A204.1 (cell line): ENCODE data around the gene ATP10D.

Experiments
- FAIRE-seq: peaks from 2 replicates; lab custom pipeline; 2012; peaks lifted over from hg19 to GRCh38; lab: Jason Lieb, UNC

Gene ATP10D

DNA sequence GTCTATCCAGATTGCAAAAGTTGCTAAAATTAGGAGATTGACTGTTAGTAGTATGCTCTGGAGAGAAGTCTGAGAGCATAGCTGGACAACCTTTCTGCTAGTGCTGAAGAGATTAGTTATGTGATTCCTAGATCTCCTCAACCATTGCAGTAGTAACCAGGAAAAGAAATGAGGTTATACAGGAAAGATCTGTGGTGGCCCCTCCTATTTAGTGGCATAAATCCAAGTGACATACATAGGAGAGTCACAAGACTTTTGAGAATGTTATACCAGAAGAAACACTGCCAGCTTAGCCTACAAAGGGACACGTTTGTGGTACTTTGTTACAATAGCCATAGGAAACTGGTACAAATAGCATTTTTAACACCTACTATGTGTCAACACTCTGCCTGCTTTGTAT, 105.2 kb downstream of the ATP10D start:
- FAIRE-seq, result no peak

DNA sequence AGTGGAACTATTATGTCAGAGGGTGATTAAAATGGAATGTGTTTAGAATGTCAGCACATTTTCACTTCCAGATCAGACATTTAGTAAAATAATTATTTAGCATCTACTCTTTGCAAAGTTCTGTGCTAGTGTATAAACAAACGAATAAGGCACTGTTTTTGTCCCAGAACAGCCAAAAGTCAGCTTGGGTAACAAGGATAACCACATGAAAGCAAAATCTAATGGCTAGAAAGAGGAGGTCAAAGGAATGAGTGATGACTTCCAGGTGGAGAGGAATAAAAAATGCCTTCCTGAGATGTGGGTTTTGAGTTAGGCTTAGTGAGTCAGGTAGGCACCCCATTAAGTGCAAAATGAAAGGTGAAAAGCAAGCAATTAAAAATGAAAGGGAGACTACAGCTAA, 112.6 kb downstream of the ATP10D start:
- no peak for FAIRE-seq

DNA sequence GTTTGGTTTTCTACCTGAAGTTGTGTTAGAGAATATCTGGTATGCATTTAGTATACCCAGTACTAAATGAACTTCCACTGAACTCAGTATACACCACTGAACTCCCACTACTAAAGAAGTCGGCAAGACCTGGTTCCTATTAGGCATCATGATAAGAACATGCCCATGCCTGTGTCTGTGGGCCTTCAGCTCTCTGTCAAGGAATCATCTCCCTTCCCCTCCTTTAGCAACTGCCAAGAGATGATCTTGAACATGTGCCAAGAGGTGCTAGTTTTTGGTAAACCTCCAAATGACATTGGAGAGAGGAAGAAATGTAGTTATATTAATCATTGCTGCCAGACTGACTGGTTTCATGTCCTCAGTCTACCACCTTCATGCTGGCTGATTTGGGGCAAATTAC, 113.2 kb downstream of the ATP10D start:
- no peak for FAIRE-seq

DNA sequence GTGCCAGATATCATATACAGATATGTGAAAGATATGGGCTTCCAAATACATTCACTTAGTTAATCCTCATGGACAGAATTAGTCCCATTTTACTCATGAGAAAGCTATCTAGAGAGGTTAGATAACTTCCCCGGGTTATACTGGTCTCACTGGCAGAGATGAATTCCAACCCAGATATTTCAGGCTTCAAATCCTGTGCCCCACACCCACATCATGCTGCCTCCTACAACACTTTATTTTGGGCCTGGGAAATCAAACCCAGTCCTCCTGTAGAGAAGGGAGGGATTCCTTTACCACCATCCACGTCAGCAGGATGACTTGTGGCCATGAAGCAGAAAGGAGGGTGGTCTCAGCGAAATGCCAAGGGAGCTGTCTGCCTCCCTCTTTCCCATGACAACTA, 113.8 kb downstream of the ATP10D start:
- FAIRE-seq, result no peak

DNA sequence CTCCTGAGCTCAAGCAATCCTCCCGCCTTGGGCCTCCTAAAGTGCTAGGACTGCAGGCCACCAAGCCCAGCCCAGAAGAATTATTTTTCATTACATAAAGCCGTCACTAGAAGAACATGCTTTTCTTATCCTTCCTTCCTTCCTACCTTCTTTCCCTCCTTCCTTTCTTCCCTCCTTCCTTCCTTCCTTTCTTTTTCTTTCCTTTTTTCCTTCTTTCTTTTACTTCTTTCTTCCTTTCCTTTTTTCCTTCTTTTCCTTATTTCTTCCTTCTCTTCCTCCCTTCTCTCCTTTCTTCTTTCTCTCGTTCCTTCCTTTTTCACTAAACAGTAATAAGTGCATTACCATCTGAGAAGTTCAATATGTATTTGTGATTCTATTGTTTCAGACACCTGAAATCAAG, 121.4 kb downstream of the ATP10D start:
- no peak for FAIRE-seq

DNA sequence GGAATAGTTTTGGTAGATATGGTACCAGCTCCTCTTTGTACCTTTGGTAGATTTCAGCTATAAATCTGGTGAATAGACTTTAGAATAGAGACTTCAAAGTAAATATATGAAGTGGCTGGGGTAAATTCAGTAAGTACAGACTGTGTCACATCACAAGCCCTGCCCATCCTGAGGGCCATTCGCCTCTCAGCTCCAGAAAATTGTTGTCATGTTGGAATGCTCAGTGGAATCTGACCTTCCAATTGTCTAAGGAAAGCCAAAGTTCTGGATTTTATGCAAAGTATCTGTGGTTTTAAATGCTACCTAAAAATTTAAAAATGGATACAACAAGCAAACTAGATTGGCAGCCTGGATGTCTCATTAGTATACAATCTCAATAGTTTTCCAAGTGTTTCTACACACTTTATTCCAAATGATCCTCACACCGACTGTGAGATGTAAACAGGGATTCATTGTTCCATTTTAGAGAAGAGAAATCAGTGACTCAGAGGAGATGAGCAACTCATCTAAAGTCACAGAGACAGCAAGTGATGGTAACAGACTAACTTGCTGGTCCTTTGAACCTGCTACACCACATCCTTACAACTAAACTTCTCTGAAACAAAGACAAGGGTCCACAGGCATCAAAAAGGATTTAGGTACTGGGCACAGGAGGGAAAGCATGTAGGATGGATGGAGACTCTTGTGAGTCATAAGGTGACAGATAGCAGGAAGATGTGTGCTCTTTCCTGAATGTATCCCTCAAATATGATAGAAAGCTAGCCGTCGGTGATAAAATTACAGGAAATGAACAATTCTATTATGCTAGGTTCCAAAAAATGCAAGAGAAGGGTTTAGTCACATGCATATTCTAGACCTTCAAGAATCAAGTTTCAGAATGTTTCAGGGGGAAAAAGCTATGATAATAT, 127.3 kb downstream of the ATP10D start:
- no peak for FAIRE-seq

DNA sequence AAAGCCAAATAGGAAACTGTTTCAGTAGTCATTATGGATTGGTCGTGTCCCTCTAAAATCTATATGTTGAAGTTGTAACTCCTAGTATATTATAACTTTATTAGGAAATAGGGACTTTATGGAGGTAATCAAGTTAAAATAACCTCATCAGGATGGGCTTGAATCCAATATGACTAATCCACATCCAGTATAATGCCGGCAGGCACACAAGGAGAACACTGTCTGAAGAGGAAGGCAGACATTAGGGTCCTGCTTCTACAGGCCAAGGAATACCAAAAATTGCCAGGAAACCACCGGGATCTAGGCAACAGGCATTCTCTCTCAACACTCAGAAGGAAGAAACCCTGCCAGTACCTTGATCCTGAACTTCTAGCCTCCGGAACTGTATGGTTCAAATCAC, 130.3 kb downstream of the ATP10D start:
- no peak for FAIRE-seq

DNA sequence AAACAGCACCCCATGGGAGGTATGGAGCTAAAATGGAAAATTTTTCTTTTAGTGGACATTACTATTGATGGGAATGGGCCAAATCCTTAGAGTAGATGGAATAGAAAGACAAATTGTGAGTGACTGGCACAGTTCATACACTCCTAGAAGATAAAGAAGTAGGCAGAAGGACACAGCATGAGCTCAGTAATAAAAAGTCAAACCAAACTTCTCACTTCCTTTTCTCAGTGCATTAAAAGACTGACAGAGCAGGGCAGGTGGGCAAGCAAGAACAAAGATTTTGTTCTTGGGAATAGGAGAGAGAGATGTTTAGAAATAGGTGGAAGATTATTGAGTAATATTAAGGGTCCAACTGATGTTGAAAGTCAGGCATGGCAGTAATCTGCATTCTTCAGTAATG, 132.5 kb downstream of the ATP10D start:
- no peak for FAIRE-seq

DNA sequence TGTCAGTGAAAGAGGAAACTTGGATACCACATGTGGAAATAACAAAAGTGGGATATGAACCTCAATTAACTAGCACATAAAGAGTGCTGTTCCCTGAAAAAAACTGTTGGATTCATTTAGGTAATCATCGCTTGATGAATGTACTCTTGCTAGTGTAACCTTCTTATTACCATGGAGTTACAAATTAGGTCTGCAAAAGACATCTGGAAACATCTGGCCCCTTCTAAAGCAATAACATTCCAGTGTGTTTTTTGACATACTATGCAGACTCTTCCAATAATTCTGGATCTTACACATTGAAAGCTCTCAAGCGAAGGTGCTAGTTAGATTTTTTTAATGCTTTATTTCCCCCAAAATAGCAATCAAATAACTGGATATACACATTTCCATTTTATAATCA, 134.6 kb downstream of the ATP10D start:
- no peak for FAIRE-seq

DNA sequence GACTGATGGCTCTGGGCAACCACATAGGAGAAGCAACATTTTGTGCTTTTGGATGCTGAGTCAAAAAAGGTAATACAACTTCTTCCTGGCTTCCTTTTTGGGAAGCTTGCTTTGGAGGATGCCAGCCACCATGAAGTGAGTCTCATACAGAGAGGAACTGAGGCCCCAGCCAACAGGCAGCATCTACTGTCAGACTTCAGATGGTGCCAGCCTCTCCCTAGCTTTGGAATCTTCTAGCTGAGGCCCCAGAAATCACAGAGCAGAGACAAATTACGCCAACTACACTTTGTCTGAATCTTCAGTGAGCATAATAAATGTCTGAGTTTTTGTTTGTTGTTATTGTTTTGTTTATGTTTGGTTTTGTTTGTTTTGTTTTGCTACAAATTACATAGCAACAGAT, 136.1 kb downstream of the ATP10D start:
- FAIRE-seq, result no peak

DNA sequence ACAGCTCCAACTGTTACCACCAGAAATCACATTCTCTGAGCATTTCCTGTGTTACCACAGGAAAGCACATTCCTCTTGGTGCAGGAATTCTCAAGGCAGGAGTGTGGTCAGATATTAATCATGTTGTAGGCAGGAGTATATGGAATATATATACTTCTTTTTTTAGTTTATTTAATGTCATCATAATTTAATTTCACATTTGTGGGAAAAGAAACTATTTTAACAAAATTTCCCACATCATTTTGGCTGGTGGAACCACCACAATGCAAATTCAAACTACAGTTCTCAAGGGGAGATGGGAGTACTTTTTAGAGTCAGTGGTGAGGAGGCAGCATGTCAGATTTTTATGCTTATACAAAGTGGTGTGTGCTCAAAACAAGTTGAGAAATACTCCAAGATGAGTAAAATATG, 139.0 kb downstream of the ATP10D start:
- FAIRE-seq, result no peak

DNA sequence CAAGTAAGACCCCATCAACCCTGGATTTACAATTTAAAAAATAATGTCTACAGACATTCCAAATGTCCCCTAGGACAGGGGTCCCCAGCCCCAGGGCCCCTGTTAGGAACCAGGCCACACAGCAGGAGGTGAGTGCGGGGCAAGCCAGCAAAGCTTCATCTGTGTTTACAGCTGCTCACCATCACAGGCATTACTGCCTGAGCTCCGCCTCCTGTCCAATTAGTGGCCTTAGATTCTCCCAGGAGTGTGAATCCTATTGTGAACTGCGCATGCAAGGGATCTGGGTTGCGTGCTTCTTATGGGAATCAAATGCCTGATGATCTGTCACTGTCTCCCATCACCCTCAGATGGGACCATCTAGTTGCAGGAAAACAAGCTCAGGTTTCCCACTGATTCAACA, 146.1 kb downstream of the ATP10D start:
- no peak for FAIRE-seq

DNA sequence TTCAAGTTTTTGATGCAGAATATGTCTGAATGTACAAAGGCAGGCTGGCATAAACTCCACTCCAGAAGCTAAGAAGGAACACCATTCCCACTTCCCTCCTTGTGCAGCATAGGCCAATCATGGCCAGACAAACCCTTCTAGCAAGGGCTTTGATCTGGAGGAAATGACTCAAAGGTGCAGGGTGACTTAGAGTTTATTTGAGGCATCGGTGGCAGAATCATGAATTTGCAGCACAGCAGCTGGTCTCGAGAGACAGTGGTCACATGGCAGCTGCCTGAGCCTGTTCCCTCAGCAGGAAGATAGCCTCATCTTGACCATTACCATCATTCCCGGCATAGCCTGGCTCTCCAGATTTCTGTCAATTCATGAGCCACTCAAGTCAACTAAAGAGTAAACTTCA, 154.5 kb downstream of the ATP10D start:
- FAIRE-seq, result no peak

DNA sequence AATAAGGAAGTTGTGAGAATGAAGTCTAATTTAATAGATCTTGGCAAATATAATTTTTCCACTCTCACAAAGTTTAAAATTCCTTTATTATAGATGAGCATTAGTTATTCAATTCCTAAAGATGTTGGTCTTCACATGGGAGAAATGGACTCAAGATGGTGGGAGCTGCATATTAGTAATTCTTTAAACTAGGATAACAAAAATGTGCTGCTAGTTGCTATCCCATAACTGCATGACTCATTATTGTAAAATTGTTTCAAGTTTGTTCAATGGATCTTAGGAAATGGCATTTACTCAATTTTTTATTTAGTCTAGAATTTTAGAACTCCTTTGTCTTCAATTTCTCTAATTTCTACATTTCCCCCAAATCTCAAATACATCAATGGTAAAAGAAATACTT, 155.8 kb downstream of the ATP10D start:
- FAIRE-seq, result no peak

DNA sequence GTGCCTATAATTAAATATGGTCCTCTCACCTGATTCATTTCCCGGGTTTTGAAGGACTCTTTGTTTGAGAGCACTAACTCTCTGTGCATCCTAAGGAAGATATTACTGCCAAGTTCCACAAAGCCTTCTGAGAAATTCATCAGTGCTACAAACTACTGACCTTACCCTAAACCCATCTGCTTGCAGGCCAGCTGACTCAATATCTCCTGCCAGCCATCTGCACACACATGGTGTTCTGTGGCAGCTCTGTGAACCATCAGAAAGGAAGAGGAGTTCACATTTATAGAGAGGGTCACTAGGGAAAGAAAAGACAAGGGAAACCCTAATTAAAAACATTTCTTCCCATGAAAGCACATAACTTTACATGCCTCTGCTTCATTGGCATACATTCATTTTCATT, 156.7 kb downstream of the ATP10D start:
- FAIRE-seq, result no peak

DNA sequence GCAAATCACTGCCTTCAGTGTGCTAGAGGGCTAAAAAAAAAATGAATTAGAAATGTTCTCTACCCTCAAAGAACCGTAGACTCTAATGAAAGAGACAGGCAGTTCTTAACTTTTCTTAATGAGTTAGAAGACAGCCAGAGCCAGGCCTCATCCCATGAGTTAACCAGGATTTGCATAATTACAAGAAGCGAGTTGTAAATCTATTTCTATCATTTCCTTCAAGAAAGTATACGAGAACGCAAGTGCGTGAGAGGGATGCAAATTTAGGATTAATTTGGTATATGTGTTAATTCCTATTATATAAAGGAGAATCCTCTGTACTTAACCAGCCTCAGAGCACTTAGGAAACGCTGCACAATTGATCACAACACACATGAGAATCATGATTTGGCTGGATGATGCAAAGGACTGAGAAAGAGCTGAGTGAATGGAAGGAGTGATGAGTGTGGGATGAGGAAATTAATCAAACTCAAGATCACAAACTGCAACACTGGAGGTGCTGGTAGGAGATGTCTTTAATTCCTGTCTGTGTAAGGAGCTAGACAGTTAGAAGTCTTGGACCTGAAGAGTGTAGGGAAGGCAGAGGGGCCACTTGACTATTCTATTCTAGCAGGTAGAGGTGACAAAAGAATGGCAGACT, 157.2 kb downstream of the ATP10D start:
- no peak for FAIRE-seq
